NCI-H510A (cell line): ENCODE results near the gene EPN1.

Experiments used
- DNase-seq: peaks from one replicate; lab custom pipeline; 2025; lab: John Stamatoyannopoulos, UW

EPN1 gene

DNA sequence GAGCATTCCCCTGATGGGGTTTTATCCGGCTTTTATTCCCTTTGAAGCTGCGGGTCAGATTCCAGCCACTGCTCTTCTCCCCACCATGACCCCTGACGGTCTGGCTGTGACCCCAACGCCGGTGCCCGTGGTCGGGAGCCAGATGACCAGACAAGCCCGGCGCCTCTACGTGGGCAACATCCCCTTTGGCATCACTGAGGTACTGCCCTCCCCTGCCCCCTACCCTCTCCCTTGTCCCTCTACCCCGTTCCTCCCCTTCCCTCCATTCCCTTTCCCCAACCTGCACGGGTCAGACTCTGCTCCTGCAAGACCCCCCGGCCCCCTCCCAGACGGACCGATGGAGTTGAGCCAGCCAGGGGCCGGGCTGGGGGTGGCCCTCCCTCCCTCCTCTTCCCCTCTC lies 14.0 kb upstream of the EPN1 start:
- DNase-seq, result no peak

DNA sequence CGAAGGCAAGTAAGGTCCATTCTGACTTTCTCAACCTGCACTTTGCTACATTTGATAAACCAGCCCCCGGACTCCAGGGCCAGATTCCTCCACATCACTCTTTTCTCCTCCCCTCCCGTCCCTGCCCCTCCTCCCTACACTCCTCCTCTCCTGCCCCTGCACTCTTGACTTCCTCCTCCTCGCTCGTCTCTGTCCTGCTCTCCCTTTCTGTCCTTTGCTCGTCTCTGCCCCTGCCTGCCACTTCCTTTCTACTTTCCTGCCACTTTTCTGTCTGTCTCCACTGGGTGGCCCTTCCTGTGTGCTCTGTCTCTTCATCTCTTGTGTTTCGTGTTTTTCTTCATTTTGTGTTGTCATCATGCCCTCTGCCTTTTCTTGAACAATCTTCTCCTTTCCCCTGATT lies 13.2 kb upstream of the EPN1 start:
- no peak for DNase-seq

DNA sequence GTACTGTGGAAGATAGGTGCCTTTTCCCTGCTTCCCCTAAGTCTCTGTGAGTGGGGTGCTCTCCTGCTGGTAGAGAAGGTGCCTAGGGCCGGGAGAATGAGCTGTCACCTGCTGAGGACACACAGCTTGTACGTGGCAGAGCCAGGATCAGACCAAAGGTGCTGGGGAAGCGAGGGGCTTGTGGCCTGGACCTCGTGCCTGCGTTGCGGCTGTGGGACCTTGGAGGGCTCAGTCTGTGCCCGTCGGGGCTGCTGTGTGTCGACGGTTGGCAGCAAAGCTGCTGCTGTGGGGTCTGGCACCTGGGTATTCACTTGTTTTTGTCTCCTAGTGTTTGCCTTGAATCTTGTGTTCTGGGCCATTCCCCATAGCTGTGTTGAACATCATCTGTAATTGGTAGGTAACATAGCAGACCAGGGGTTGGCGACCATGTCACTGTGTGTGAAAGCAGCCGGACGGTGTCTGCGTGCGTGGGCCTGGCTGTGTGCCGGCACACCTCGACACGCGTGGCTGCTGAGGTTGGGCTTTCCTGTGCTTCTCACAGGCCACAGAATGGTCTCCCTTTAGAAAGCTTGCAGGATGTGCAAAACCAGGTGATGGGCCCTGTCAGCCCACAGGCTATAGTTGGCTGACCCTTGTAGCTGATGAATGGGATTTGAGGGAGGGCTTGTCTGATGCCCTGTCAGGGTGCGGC lies 11.0 kb upstream of the EPN1 start:
- no peak for DNase-seq

DNA sequence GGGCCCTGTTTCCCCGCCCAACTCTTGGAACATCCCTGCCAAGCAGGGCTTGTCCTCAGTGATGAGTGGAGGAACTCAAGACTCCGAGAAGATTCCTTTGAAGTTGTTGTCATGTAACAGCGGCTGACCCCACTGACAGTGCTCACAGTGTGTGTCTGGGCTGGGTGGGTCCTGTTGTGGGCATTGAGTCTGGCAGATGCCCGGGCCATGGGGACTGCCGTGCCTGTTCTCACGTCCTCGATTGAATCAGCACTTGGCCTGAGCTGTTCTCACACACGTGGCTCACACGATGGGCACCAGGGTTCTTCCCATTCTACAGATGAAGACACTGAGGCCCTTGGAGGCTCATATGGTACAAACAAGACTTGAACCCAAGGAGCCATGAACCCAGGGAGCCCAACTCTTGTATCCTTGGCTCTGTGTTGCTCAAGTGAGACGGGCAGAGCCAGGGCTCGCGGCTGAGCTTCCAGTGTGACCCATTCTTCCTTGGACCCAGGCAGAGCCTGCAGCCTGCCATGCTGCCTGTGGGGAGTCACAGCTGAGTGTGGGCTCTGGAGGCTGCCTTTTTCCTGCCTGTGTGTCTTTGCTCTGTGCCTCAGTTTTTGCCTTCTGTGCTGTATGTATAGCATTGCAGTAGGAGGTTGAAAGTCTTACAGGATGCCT lies 8.6 kb upstream of the EPN1 start:
- DNase-seq, result no peak

DNA sequence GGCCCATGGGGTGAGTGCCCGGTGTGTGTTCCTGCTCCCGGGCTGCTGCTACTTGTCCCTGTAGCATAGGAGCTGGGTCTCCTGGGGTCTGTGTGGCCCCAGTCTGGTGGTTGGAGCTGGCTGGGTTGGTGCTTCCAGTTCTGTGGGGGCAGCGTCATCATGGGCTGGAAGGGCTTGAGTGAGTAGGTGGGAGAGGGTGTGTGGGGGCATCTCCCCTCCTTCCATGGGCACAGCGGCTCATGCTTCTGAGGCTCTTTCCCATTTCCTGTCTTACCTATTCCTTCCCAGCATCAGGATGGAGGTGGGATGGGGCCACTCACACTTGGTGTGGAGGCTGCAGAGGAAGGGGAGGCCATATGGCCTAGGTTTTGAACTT lies 8.0 kb upstream of the EPN1 start:
- no peak for DNase-seq

DNA sequence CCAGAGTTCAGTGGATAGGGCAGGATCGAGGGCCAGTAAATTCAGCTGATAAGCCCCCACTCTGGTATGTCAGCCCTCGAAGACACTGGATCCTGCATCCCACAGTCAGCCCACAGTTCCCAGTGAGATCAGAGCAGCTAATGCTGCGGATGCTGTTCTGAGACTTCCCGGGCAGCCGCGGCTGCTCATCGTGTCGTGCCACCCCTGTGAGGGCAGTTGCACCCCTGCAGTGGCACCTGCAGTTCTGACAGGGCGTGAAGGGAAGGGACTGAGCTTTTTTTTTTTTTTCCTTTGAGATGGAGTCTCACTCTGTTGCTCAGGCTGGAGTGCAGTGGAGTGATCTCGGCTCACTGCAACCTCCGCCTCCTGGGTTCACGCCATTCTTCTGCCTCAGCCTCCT lies 7.5 kb upstream of the EPN1 start:
- DNase-seq, result no peak

DNA sequence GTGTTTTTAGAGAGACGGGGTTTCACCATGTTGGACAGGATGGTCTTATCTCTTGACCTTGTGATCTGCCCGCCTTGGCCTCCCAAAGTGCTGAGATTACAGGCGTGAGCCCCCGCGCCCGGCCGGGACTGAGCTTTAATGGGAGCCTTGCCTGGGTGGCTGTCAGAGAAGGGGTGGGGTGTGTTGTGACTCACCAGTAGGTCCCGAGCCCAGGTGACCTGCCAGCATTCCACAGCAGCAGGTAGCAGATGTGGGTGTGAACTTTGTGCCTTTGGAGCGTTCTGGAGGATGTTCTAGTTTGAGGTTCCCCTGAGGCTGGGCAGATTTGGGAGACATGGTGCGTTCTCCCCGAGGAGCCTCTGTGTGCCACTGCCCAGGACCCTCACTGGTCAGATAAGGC lies 7.1 kb upstream of the EPN1 start:
- no peak for DNase-seq

DNA sequence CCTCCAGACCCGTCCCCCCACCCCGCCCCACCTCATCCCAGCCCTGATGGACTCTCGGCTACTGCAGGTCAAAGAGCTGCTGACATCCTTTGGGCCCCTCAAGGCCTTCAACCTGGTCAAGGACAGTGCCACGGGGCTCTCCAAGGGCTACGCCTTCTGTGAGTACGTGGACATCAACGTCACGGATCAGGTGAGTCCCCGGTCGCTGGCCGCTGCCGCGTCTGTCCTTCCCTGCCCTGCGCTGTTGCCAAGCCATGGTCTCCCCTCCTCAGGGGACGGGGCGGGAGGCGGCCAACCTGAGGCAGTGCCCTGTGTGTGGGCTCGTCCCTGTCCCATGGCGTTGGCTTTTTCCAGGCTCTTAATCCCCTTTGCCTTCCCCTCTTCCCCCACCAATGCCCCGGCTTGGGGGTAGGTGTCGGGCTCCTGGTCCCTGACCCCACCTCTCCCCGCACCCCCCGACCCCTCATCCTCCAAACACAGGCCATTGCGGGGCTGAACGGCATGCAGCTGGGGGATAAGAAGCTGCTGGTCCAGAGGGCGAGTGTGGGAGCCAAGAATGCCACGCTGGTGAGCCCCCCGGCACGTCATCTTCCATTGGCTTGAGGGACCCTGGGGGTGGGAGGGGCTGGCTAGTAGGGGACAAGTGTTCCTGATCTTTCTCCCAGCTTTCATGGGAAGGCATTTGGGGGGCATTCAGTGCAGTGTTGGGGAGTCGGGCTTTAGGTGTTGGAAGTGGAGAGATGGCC lies 6.2 kb upstream of the EPN1 start:
- no peak for DNase-seq

DNA sequence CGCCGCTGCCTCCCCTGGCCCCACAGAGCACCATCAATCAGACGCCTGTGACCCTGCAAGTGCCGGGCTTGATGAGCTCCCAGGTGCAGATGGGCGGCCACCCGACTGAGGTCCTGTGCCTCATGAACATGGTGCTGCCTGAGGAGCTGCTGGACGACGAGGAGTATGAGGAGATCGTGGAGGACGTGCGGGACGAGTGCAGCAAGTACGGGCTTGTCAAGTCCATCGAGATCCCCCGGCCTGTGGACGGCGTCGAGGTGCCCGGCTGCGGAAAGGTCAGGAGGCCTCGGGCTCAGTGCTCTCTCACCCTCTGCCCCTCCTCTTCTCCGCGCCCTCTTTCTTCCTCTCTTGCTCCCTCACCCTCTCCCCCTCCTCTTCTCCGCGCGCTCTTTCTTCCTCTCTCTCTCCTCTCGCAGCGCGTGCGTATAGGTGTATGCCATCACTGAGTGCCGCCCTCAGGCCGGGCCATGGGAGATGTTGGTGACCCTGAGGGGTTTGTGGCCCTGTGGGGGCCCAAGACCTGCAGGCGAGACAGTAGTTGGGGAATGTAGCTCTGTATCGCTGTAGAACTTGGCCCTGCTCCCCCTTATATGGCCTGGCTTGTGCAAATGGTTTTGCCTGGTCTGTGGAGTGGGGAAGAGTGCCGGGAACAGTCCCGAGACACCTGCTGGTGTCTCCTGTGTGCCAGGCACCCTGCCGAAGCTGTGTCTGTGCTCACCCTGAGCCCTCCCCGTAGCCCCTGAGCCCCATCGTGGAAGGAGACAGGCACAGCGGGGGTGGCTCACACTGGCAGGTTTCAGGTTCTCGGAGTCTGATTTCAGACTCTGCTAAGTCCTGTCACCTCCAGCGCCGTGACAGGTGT lies 5.4 kb upstream of the EPN1 start:
- DNase-seq, result no peak

DNA sequence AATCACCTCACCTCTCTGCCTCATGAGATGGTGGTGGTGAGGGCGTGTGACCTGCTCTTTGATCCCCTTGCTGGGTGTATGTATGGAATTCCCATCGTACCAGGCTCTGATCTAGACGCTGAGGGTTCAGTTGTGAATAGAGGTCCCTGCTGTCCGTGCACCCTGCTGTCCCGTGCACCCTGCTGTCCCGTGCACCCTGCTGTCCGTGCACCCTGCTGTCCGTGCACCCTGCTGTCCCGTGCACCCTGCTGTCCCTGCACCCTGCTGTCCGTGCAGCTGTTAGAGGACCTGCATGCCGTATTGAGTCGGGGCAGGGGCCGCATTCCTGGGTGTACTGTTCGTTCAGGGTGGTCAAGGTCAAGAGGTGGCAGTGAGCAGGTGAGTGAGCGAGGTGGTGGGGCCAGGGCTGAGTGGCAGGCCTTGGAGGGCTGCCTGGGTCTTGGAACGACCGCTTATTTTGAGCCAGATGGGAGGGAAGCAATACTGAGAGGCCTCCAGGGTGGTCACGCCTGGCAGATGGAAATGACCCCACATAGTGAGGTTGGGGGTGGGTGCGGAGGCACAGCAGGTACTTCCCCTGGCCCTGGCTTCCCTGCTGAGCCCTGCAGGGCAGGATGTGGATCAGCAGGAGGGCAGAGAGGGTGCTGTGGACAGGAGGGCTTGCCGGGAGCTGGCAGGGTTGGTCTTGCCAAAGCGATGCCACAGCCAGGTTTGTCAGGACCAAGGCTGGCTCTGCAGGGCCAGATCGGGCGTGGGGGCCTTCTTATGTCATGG lies 4.6 kb upstream of the EPN1 start:
- DNase-seq, result no peak

DNA sequence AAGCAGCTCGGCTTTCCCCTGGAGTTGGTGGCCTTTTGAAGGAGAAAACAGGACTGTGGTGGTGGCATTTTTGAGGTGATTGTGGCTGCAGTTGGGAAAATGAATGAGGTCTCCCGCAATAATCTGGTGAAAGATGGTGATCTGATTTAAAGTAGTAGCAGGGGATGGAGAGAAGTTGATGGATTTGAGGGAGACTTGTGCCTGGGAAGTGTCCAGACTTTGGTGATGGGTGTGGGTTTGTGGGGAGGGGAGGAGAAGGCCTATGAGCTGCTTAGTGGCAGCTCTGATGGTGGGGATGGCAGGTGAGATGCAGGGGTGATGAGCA lies 4.0 kb upstream of the EPN1 start:
- DNase-seq, result no peak

DNA sequence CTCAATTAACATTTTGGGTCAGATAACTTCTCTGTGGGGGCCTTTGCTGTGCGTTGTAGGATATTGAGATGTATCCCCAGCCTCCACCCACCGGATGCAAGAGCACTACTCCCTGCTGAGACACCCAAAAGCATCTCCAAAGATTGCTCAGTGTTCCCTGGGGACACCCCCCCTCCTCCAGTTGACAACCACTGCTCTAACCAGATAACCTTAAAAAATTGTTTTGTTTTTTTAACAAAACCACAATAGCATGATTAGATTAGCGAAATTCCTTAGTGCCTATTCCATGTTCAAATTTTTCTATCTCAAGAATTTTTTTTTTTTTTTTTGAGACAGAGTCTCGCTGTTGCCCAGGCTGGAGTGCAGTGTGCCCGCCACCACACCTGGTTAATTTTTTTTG lies 2.6 kb upstream of the EPN1 start:
- no peak for DNase-seq

DNA sequence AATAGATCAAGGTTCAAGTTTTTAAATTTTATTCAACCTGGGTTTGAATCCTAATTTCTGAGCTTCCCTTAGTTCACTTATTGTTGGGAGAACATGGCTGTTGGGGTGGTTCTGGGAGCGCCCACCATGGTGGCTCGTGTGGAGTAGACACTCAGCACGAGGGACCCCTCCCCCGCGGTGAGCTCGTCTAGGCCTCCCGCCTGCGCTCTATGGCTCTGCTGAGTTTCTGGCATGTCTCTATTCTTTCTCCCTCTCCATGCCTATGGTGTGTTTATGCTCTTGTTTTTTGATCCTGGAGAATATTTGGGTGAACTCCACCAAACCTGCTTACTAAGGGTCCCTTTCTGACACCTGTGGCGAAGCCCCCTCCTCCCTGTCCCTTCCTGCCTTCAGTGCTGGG lies 1.6 kb upstream of the EPN1 start:
- no peak for DNase-seq

DNA sequence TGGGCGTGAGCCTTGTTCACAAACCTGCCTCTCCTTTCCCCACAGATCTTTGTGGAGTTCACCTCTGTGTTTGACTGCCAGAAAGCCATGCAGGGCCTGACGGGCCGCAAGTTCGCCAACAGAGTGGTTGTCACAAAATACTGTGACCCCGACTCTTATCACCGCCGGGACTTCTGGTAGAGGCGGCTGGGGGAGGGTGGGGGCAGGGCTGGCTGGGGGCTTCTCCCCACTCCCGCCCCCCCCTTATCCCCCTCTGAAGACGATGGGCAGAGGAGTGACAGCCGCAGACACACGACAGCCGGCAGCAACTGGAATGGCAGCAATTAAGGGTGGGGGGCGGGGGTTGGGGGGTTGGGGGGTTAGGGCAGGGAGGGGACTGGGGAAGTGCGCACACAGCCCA lies 1.1 kb upstream of the EPN1 start:
- no peak for DNase-seq

DNA sequence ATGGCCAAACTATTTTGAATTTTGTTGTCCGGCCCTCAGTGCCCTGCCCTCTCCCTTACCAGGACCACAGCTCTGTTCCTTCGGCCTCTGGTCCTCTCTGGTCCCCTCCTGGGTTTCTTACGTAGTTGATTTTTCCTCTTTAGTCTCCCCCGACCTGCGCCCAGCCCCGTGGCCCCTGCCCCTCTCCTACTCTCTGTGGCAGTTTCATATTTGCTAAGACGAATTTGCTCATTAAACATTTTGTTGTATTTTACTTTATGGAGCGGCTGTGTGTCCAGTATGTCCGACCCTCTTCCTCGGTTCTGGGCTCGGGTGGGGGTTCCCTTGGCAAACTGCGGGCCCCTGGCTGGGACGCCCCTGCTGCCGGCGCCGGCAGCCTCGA lies 576 bp upstream of the EPN1 start:
- DNase-seq, result no peak

DNA sequence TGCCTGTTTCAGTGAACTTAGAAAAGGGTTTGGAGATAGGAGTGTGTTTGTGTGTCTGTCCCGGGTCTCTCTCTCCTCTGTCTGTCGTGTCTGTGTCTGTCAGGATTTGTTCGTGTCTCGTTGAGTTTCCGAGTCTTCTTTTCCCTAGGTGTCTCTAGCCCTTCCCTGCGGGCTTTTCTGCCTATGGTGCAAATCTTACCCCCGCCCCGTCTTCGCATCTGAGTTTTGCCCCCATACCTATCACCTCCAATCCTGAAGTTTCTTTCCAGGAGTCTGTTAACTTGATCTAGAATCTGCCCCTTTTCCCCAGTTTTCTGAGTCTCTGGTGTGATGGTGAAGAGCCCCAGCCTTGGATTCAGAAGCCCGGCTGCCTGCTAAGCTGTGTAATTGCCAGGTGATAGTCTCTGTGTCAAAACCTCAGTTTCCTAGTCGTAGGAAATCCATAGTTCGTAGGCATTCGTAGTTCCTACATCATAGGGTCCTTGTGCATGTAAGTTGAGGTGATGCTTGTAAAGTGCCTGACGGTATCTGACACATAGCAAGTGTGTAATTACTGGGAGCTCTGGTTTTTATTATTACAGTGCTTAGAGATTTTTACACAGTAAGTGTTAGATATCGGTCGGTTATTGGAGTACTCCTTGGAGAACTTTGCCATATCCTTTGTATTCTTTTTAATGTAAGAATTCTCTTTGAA lies 782 bp downstream of the EPN1 start:
- no peak for DNase-seq

DNA sequence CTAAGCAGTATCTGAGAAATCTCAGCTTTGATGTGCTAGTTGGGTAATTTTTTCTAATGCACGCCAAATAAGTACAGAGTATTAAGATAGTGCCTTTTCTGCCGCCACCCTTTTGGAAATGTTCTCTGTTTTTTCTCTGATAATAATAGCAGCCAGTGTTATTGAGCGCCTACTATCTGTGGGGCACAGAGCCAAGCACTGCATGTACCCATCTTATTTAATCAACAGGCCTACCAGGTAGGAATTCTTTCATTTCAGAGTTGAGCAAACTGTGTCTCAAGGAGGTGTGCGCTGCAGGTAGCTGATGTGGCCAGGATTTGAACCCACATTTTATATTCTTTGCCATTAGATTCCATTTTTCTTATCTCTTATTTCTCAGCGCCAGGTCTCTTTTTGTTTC lies 1.4 kb downstream of the EPN1 start:
- DNase-seq, result no peak

DNA sequence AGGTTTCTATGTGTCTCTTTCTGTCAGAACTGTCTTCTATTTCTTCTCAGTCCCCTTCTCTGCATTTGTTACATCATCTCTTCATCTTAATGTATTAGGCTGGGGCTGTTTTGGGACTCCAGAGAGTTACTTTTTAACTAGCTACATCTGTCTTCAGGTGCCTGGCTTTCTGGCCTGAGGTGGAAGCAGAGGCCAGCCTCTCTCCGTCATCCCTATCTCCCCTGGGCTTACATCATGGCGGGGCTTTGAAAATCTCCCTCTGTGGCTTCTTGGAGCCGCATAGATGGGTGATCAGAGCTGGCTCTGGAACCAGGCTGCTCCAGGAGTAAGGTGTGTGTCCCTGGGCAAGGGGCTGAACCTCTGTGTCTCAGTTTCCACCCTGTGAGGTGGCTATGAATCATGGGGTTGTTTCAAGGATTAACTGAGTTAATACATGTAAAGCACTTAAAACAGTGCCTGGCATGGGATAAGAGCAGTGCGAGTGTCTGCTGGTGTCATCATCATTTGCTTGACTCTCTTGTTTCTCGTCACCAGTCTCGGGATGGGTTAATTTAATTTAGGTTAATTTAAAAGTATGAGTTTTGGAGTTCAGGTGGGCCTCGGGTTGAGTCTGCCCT lies 2.0 kb downstream of the EPN1 start:
- no peak for DNase-seq

DNA sequence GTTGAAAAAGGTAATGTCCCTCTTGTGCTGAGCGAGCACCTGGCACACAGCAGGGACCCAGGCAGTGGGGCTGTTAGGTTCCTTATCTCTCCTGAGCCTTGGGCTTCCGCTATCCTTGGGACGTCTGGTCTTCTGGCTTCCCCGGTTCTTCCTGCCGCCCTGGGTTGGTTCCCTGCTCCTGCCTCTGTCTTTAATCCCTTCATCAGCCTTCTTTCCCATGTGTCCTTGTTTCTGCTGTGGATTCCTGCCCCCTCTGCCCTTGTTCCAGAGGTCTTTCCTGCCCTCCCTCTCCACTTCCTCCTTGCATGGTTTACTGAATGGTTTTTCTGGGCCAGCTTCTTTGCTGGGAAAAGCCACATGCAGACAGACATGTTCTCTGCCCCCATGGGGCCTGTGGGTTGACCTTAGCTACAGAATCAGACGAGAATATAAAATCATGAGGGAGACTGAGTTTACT lies 2.6 kb downstream of the EPN1 start:
- no peak for DNase-seq

DNA sequence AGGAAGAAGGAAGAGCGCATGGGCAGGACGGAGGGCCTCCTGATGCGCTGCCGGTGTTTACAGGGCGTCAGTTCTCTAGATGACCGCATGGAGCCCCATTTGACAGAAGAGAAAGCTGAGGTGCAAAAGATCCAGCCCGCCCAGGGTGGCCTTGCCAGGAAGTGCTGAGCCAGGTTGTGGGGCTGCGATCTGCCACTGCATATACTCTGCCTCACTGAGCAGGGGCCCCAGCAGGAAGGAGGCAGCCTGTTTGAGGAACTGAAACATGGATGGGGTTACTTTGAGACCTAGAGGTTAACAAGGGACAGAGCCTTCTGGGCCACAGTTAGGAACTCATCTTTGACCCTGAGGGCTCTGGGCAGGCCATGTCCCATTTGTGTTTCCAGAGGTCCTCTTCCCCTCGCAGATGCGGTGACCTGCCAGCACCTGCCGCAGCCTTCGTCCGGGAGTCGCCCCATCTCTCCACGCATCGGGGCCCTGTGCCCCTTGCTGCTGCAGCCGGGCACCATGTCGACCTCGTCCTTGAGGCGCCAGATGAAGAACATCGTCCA lies 3.2 kb downstream of the EPN1 start:
- no peak for DNase-seq
